Measurements from ENCODE around the gene ZNF660. TPM values are rescaled to one million over a fixed set of nuclear protein-coding genes. Genes with fewer than 3 reads are reported as not detected.

The ZNF660 gene
- total RNA-seq, 2 experiments from 2014 or later = 0.32 to 0.48 TPM

GRCh38 chr3:44624749-44625480 lies 40.2 kb downstream of the ZNF660 start, which contains the start of gene ZNF197:
TSS of gene ZNF197 (plus strand) at chr3:44625036. CDS start at chr3:44629155, 4,119 bp downstream.
- ChIA-PET POLR2A (interaction anchor here (0.8 to 1.2 kb wide), 3 partner anchors 69 to 137 kb away, joined by 3 to 7 read pairs (median 3); partner anchors contain the start of genes KIAA1143 and KIF15), CTCF (interaction anchor here (0.7 kb wide), 1 partner anchor 464 kb away, joined by 3 read pairs; no protein-coding TSS in a partner anchor)

- ChIA-PET POLR2A (no interaction called here), CTCF (no interaction called here)
Observed at GRCh38 chr3:44628716-44629115, 44.0 kb downstream of the ZNF660 start.

GRCh38 chr3:44632193-44632592 lies 47.4 kb downstream of the ZNF660 start:
- ChIA-PET POLR2A (no interaction called here), CTCF (no interaction called here)

GRCh38 chr3:44642337-44642736 lies 57.6 kb downstream of the ZNF660 start:
- ChIA-PET CTCF (no interaction called here), POLR2A (no interaction called here)

GRCh38 chr3:44643024-44643423 lies 58.3 kb downstream of the ZNF660 start:
- CTCF ChIA-PET = no interaction called here
- POLR2A ChIA-PET = no interaction called here

- ChIA-PET POLR2A (no interaction called here), CTCF (no interaction called here)
Observed at GRCh38 chr3:44647771-44648170, 63.0 kb downstream of the ZNF660 start.

GRCh38 chr3:44648564-44649229 lies 63.9 kb downstream of the ZNF660 start, which contains the start of gene ZNF35:
TSS of gene ZNF35 (plus strand) at chr3:44648732. CDS start at chr3:44651068, 2,336 bp downstream.
- ChIA-PET CTCF (interaction anchor here (0.6 kb wide), 1 partner anchor 34 kb away, joined by 3 read pairs; no protein-coding TSS in a partner anchor), POLR2A (no interaction called here)

Other genes starting within 250 kb of the ZNF660 start
- 10 to 100 TPM; 11.8 to 12.8 TPM for gene TCAIM, start 246.2 kb upstream of the ZNF660 start, total RNA-seq
- 10 to 100 TPM; 14.1 to 14.4 TPM for gene ZNF445, start 107.3 kb upstream of the ZNF660 start, total RNA-seq
- gene ZKSCAN7, start 29.8 kb upstream of the ZNF660 start, total RNA-seq = 1 to 10 TPM; 3.4 to 3.6 TPM
- 10 to 100 TPM; 13.0 to 13.1 TPM for gene ZNF197, start 40.1 kb downstream of the ZNF660 start, total RNA-seq
- 1 to 10 TPM; 6.3 to 7.9 TPM for gene ZNF35, start 63.8 kb downstream of the ZNF660 start, total RNA-seq
- 1 to 10 TPM; 1.3 to 1.5 TPM for gene ZNF502, start 127.7 kb downstream of the ZNF660 start, total RNA-seq
- 1 to 10 TPM; 3.6 to 5.0 TPM for gene ZNF501, start 144.7 kb downstream of the ZNF660 start, total RNA-seq
- gene KIAA1143, start 176.7 kb downstream of the ZNF660 start, total RNA-seq = 10 to 100 TPM; 44.5 to 52.9 TPM
- 10 to 100 TPM; 24.0 to 25.7 TPM for gene KIF15, start 176.8 kb downstream of the ZNF660 start, total RNA-seq